Keratinocyte (primary cell): ENCODE results near the gene C1orf232.

Source experiments
- CTCF ChIP-seq, 3 experiments: IDR thresholded peaks in 1 of 3; conservative IDR thresholded peaks in 1 of 3; optimal IDR thresholded peaks in 1 of 3; 2 replicates in 2 of 3; 3 replicates in 1 of 3; pipeline versions ENCODE3 to v1.5.1; 2011; ENCODE audit warnings: low read length in 3 of 3, mild to moderate bottlenecking in 3 of 3, moderate library complexity in 2 of 3, control low read depth in 1 of 3, inconsistent platforms in 1 of 3; ENCODE audit not compliant: insufficient read depth in 2 of 3; ENCODE audit errors: extremely low read depth in 1 of 3
- EZH2 ChIP-seq: IDR thresholded peaks from one replicate; pipeline ENCODE4 v1.6.1; 2012; ENCODE audit warnings: inconsistent platforms, mild to moderate bottlenecking, low read length, moderate library complexity

DNA sequence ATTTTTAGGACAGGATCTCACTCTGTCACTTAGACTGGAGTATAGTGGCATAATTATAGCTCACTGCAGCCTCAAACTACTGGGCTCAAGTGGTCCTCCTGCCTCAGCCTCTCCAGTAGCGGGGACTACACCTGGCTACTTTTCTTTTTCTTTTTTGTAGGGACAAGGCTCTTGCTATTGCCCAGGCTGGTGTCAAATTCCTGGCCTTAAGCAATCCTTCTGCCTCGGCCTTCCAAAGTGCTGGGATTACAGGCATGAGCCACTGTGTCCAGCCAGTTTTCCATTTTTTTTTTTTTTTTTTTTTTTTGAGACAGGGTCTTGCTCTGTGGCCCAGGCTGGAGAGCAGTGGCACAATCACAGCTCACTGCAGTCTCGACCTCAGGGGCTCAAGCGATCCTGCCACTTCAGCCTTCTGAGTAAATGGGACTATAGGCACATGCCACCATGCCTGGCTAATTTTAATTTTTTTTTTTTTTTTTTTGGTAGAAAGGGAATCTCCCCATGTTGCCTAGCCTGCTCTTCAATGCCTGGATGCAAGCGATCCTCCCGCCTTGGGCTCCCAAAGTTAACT, 44.7 kb upstream of the C1orf232 start:
- no peak for TF ChIP-seq CTCF (optimal IDR thresholded peaks at IDR 0.05 in 1 of 3, IDR thresholded peaks at IDR 0.05 in 1 of 3, conservative IDR thresholded peaks at IDR 0.05 in 1 of 3; ENCODE audit: extremely low read depth in 1 of 3, insufficient read depth in 2 of 3, low read length in 3 of 3)
- TF ChIP-seq EZH2: no peak
